Jurkat, Clone E6-1 (cell line): ENCODE measurements around the gene SKI.
"Not testable (repeated sequence)": the region's sequence is repeated elsewhere in the genome, so short reads cannot be mapped to it uniquely, and the experiment has no call there.

ENCODE experiments used
- DNase-seq: peaks from one replicate; pipeline ENCODE4 v3.0.0-alpha.2; 2011; ENCODE audit warnings: low read depth, low spot score
- H3K4me3 ChIP-seq: 2 replicates; pipeline ENCODE4 v1.5.1; 2011; ENCODE audit warnings: mild to moderate bottlenecking, low read length, control low read depth, moderate library complexity

SKI gene

DNA sequence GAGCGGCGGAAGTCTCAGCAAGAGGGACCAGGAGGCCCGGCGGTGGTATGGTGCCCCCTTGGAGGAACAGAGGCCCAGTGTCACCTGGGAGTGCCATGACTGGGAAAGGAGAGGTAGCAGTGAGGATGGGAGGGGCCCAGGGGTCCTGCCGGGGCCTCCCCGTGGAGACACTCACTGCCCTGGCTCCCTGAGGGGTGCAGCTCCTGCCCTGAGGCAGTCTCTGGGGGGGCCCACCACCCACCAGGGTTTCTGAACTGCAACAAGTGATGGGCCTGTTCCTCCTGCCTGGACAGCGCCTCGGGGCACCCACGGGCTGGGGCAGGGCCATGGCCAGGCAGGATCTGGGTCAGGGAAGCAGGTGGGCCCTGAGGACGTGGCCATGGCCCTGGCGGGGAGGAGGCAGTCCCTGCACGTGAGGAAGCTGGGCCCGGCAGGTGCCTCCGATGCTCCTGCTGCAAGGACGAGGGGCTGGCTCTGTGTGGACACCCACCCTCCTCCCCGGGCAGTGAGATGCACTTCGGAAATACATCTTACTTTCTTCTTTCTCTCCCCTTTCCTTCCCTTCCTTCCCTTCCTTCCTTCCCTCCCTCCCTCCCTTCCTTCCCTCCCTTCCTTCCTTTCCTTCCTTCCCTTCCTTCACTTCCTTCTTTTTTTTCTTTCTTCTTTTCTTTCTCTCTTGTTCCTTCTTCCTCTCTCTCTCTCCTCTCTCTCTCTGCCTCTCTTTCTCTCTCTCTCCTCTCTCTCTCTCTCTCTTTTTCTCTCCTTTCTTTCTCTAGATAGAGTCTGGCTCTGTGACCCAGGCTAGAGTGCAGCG, 96.6 kb downstream of the SKI start:
- no peak for DNase-seq
- no peak overlapping the region for H3K4me3 ChIP-seq

DNA sequence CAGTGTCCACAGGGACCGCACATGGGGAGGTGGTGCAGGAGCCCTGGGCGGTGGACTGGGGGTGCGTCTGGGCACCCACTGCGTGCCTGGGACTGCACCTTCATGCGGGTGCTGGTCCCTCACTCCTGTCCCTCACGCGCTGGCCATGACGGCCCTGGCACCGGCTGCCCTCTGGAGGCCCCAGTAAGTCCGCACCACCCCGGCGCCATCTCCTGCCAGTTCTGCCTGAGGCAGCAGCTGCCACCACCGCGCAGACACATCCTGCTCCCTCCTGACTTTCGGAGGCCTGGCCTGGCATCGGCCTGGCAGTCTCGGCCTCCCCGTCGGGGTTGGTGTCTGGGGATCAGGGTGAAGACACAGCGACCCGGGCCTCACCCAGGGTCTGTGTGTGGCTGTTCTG, 98.4 kb downstream of the SKI start:
- no peak for DNase-seq

GRCh38 chr1:2327162-2327561, 99.0 kb downstream of the SKI start:
- not testable (repeated sequence) for DNase-seq, H3K4me3 ChIP-seq

More for the DNA sequence above, 98.4 kb downstream of the SKI start:
- H3K4me3 ChIP-seq, result no peak overlapping the region

DNA sequence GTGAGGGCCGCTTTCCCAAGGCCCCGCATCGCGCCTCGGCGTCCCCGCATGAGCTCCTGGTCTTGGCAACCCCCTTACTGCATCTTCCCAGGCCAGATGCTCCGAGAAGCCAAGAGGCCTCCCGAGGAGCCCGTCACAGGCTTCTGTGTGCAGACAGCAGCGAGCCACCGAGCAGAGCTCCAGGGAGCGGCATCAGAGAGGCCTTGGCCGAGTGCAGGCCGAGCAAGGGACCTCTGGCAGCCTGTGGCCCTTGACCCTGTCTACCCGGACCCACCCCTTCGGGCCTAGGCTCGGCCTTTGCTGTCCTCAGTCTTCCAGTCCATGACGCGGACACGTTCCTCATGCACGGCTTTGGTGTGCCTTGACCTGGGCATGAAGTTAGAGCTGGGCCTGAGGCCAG, 99.7 kb downstream of the SKI start:
- DNase-seq, result no peak
- no peak overlapping the region for H3K4me3 ChIP-seq

- no peak for DNase-seq
- no peak overlapping the region for H3K4me3 ChIP-seq
Observed at GRCh38 chr1:2328676-2329455, 100.7 kb downstream of the SKI start.

GRCh38 chr1:2330035-2330434, 101.9 kb downstream of the SKI start:
- no peak for DNase-seq
- H3K4me3 ChIP-seq, result no peak overlapping the region

DNA sequence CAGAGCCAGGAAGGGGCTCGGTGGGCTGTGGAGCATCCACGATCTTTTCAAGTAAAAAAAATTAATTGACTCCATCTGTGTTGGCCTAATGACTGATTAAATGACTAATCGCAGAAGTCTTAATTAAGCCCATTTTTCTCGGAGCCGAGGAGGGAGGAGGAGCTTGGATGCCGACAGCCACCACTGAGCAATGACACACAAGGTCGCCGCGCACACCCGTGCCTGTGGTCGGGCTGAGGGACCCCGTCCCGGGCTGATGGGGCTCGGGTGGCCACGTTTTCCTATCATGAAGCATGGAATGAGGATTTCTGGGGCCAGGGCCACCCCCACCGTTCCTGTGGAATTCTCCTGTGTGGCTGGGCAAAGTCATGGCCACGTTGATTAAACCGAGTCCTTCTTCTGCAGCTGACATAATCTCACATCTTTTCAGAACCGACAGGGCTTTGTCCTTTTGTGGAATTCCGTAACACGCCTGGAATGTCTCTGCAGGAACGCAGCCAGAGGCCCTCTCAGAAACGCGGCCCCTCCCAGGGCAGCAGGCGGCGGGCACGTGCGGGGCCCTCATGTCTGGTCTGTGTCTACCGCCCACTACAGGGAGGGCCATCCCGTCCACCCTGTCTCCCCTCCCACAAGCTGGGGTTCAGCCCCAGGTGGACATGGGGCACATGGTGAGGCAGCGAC, 102.5 kb downstream of the SKI start:
- no peak overlapping the region for H3K4me3 ChIP-seq
- DNase-seq, result no peak

- H3K4me3 ChIP-seq, result no peak overlapping the region
- DNase-seq, result no peak
Observed at GRCh38 chr1:2331200-2331544, 103.1 kb downstream of the SKI start.

DNA sequence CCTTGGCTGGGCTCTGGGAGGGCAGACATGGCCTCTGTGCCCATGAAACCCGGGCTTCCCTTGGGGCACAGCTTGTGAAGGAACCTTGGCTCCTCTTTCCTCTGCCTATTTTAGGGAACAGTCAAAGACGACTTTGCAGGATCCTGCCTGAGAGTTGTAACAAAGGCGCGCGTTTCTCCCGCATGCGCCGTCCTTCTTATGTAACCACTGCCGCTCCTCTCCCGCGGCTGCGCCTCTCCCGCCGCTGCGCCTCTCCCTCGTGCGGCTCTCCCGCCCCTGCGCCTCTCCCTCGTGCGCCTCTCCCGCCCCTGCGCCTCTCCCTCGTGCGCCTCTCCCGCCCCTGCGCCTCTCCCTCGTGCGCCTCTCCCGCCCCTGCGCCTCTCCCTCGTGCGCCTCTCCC, 103.5 kb downstream of the SKI start:
- H3K4me3 ChIP-seq, DNase-seq: not testable (repeated sequence)

DNA sequence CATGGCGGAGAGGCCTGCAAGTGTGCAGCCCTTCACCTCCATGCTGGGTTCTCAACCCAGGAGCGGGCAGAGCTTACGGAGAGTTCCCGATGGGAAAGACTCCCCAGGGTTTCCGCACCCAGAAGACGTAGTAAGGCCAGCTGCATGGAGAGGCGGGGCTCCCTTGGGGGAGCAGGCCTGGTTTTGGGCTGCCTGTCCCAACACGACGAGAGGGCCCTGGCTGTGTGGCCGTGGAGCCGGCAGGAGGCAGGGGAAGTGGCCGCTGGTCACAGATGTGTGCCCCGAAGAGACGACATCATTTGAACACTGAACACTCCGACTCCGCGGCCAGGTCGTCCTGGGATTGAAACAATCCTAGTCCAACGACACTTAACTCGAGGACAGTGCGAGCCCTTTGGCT, 106.2 kb downstream of the SKI start:
- H3K4me3 ChIP-seq, result no peak overlapping the region
- no peak for DNase-seq

GRCh38 chr1:2334883-2335534, 106.9 kb downstream of the SKI start:
- DNase-seq, result no peak
- no peak overlapping the region for H3K4me3 ChIP-seq

GRCh38 chr1:2335721-2336455, 107.8 kb downstream of the SKI start:
- DNase-seq, result no peak
- H3K4me3 ChIP-seq, result no peak overlapping the region

GRCh38 chr1:2336499-2336898, 108.4 kb downstream of the SKI start:
- H3K4me3 ChIP-seq, result no peak overlapping the region
- DNase-seq, result no peak

DNA sequence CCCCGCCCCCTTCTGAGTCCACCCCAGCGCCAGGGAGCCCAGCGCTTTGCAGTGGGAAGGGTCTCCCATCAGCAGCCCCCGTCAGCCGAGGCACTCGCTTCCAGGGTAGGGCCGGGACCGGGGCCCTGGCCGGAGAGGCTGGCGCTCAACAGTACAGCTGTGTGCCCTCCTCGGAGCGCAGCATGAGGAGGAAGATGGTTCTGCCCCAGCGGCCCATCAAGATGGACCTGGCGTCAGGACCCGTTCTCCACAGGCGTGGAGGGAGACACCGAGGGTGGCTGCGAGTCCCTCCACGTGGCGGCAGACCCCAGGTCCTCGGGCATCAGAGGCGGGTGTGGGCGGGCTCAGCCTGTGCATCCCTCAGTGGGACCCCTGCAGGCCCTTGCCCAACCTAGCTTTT, 109.0 kb downstream of the SKI start:
- H3K4me3 ChIP-seq, result no peak overlapping the region
- no peak for DNase-seq

DNA sequence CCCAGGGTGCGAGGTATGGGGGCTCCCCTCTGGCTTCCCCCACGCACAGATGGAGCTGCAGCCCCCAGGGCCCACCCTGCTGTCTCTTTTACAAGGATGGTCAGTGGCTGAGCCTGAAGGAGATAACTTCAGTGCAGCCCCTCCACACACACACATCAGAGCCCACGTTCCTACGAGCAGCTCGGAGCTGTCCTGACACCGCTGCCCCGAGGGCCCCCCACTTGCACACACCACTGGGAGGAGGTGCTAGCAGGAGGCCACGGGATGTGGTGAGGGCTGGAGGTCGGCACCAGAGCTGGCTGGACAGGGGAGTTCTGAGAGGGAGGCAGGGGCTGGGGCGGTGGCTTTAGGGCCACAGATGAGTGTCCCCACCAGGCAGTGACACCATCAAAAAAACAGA, 109.4 kb downstream of the SKI start:
- no peak for DNase-seq
- H3K4me3 ChIP-seq, result no peak overlapping the region

GRCh38 chr1:2339206-2340085, 111.3 kb downstream of the SKI start:
- H3K4me3 ChIP-seq, result no peak overlapping the region
- no peak for DNase-seq

- no peak overlapping the region for H3K4me3 ChIP-seq
- no peak for DNase-seq
Observed at GRCh38 chr1:2340086-2340917, 112.2 kb downstream of the SKI start.
